NK-92 treated with Interleukin-12 subunit alpha and Interleukin-12 subunit beta, amount 100 ng/mL, for 24 hours (cell line): ENCODE measurements around the gene NDUFA7.
"Not testable (repeated sequence)": the region's sequence is repeated elsewhere in the genome, so short reads cannot be mapped to it uniquely, and the experiment has no call there.

ENCODE experiments used
- DNase-seq: peaks from one replicate; lab custom pipeline; 2025; lab: John Stamatoyannopoulos, UW

Gene NDUFA7

DNA sequence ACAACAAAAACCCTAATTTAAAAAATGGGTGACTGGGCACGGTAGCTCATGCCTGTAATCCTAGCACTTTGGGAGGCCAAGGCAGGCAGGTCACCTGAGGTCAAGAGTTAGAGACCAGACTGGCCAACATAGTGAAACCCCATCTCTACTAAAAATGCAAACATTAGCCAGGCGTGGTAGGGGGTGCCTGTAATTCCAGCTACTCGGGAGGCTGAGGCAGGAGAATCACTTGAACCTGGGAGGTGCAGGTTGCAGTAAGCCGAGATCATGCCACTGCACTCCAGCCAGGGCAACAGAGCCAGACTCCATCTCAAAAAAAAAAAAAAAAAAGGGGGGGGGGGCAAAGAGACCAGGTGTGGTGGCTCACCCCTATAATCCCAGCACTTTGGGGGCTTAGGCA lies 56.9 kb downstream of the NDUFA7 start:
- DNase-seq: not testable (repeated sequence)

- no peak for DNase-seq
Observed at GRCh38 chr19:8262431-8262830, 58.7 kb downstream of the NDUFA7 start.

- no peak for DNase-seq
Observed at GRCh38 chr19:8261881-8262280, 59.3 kb downstream of the NDUFA7 start.

- no peak for DNase-seq
Observed at GRCh38 chr19:8261347-8261746, 59.8 kb downstream of the NDUFA7 start.
